ENCODE data around the gene F2RL3.
"Not testable (repeated sequence)": the region's sequence is repeated elsewhere in the genome, so short reads cannot be mapped to it uniquely, and the experiment has no call there.

F2RL3 gene

GRCh38 chr19:16888629-16889365, at the start of gene F2RL3:
TSS of gene F2RL3 (plus strand) at chr19:16888999. CDS start at chr19:16889190, 191 bp downstream.
- DNase-seq: no peak

DNA sequence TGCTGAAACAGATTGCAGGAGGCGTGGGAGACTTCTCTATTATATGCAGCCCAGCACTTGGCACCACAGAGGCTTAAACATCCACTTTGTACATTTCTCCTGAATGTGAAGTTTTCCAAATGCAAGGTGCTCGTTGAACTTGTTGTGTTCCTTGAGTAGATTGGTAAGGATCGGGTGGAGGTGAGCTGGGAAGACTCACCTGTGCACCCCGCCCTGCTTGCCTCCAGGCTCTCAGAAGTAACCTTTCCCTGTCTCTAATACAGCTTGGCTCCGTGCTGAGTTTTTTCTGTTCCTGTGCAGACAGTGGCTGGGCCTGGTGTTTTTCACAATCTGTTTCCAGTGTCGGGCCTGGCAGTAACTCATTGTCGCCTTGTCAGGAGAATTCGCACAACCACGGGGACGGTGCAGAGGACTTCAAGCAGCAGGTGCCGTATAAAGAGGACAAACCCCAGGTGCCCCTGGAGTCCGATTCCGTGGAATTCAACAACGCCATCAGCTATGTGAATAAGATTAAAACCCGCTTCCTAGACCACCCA, 47.3 kb upstream of the F2RL3 start:
- DNase-seq: no peak

DNA sequence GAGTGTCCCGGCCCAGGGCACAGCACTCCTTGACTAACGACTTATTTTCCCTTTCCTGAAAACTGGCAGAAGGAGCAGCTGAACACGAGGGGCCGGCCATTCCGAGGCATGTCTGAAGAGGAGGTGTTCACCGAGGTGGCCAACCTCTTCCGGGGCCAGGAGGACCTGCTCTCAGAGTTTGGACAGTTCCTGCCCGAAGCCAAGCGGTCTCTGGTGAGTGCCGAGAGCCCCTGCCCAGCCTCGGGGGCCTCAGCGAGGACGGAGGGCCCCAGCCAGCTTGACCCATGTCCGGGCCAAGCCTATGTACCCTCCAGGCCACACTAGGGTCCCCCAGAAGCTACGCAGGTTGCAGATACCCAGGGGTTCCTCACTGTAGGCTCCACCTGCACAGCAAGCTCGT, 41.9 kb upstream of the F2RL3 start:
- DNase-seq: no peak

DNA sequence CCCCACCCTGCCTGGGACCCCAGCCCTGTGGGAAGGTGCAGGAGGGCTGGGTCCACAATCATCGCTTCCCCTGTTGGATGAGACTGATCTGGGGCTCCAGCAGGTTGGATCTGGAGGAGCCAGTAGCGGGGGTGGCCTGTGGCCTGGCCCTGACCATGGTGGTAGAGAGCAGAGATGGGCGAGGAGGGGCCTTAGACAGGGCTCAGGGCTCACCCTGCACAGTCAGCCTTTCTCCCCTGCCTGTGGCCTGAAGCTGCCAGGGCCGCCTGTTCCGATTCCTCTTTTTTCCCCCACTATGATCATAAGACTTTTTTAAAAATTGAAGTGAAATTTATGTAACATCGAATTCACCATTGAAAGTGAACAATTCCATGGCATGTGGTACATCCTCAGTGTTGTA, 41.4 kb upstream of the F2RL3 start:
- no peak for DNase-seq

- DNase-seq: no peak
These were observed 39.6 kb upstream of the F2RL3 start for GRCh38 chr19:16849168-16849567.

DNA sequence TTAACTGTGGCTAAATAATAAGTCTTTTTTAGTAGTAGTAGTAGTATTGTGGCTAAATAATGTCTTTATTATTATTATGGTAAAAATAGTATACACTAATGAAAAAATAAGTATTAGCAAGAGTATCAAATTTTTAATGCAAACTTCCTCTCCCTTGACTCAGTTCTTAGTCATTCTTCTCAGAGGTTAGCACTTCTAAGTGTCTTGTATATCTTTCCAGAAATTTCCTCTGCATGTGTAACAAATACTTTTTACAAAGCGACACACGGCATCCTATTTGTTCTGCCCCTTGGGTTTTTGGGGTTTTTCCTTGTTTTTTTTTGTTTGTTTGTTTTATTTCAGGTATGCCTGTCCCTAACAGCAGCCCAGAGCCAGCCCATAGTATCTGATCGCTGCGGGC, 38.7 kb upstream of the F2RL3 start:
- DNase-seq: no peak

GRCh38 chr19:16851031-16851712, 37.6 kb upstream of the F2RL3 start:
- no peak for DNase-seq

- no peak for DNase-seq
These were observed 35.7 kb upstream of the F2RL3 start for GRCh38 chr19:16853066-16853465.

- DNase-seq: no peak
These were observed 32.7 kb upstream of the F2RL3 start for GRCh38 chr19:16856091-16856490.

DNA sequence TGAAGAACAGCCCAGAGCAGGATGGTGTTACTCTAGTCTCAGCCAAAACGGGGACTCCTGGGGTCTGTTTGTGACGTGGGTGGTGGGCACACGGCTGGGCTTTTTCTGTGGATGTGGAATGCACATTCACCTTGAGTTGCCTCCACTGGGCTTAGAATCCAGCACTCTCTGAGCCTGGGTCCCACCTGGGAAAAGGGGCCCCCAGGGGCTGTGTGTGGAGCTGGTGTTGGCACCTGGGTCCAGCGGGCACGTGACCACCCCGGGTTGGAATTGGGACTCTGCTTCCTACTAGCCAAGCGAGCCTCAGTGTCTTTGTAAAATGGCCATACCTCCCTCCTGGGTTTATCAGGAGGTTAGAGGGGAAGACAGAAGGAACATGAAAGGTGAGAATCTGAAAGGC, 29.2 kb upstream of the F2RL3 start:
- no peak for DNase-seq

DNA sequence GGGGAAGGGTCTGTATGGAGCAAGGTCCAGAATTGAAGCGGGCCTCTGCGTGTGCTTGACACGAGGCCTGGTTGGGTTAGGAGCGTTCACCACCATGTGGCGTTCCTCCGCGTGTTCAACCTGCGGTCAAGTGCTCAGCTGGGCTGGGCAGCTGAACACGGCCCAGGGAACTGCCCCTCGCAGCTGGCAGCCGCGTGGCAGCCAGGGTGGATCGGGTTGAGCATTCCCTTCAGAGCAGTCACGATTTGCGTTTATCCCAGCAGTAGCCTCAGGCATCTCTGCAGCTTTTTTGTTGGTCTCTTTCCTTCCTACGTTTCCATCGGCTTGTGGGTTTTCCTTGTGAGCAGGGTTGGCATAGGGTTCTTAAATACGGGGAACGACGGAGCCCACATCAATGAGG, 28.7 kb upstream of the F2RL3 start:
- DNase-seq: no peak

DNA sequence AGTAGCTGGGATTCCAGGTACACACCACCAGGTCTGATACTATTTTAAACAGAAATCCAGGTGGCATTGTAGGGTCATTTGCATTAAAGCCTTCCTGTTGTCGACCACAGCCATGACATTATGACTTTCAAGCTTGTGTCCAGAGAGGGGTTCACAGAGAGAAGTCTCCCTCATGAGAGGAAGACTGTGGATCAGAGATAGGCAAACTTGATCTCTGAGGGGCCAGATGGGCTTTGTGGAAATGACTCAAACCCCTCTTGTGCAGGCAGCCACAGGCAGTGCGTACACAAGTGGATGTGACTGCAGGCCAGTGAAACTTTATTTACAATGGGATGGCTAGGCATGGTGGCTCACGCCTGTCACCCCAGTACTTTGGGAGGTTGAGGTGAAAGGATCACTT, 27.8 kb upstream of the F2RL3 start:
- no peak for DNase-seq

- no peak for DNase-seq
These were observed 27.0 kb upstream of the F2RL3 start for GRCh38 chr19:16861834-16862233.

GRCh38 chr19:16862826-16863415, 25.9 kb upstream of the F2RL3 start:
- DNase-seq: no peak

DNA sequence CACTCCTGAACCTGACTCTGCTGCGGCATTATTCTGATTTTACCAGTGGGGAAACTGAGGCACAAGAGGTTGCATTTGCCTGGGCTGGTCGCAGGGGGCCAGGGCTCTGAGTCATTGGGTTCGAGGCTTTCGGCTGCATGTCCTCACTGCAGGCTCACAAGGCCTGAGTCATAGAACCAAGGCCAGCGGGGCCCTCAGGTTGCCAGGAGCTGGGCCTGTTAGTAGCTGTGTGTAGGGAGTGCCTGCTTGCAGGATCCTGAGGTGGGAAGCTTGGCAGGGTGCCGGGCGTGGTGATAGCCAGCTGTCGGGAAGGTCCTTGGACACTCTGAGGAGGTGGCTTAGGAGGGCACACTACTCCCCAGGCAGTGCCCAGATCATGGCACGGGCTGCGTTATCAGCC, 21.6 kb upstream of the F2RL3 start:
- DNase-seq: no peak

DNA sequence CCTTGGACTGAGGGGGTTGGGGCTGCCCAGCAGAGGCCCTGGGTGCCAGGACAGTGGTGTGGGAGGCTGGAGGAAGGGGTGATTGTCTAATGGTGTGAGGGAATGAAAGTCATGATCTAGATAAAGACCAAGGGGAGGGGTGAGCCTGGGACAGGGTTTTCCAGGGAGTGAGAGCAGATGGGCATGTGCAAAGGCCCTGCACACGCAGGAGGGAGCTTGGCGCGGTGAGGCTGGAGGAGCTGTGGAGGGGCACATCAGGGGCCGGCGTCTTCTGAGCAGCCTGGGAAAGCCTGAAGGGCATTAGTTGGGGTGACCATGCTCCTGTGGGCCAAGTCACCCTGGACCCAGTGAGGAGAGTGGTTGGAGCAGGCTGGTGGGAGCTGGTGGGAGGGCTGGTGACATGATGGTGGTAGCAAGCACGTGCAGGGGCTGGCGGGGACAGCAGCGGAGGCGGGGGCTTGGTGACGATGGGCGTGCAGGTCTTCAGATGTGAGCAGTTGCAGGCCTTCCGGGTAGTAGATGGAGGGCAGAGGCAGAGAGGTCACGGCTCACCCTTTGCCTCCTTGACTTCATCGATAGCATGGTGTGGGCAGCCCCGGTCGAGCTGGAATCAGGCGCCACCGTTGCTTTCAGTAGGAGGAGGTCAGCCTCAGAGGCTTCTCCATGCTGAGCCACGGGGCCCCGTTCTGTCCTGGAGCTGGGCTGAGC, 20.2 kb upstream of the F2RL3 start:
- no peak for DNase-seq

DNA sequence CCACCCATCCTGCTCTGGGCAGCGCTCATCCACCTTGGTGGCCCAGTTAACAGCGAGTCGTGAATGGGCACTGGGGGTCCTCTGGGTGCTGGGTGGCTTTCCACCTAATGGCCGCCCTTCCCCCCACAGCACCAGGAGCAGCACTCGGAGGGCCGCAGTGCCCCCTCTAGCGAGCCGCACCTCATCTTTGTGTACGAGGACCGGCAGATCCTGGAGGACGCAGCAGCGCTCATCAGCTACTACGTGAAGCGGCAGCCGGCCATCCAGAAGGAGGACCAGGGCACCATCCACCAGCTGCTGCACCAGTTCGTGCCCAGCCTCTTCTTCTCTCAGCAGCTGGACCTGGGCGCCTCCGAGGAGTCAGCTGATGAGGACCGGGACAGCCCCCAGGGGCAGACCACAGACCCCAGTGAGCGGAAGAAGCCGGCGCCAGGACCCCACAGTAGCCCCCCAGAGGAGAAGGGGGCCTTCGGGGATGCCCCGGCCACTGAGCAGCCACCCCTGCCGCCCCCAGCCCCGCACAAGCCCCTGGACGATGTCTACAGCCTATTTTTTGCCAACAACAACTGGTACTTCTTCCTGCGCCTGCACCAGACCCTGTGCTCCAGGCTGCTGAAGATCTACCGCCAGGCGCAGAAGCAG, 19.3 kb upstream of the F2RL3 start:
- DNase-seq: no peak

DNA sequence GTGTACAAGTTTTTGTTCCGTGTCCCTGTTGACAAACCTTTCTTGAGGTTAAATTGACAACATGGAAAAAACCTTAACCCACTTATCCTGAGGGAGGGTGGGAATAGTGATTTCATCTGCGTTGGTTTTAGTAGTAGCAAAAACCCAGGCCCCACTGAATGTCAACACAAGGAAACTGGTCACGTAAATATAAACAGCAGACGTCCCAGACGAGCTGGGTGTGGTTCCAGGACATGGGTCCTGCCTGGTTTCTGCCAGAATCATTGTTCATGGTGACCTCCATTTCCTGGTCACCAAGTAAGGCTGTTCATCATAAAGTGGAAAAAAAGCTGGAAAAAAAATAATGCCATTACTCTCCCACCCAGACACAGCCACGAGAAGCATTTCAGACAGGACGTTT, 16.9 kb upstream of the F2RL3 start:
- no peak for DNase-seq

DNA sequence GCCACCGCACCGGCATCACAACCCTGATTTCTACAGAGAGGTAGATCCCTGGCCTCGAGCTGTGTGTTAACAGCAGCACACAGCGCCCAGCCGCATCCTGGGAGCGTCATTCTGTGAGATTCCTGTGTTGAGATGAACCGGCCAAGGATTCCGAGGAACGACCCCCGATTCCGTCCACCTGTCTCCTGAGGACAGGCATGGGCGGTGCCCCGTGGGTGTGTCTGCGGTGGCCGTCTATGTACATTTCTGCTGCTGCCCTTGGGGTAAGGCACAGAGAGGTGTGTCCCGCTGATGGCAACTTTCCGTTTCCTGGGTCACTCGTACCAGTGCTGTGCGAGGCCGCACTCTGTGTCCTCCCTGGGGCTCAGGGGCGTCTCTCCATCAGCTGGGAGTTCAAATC, 16.1 kb upstream of the F2RL3 start:
- no peak for DNase-seq

DNA sequence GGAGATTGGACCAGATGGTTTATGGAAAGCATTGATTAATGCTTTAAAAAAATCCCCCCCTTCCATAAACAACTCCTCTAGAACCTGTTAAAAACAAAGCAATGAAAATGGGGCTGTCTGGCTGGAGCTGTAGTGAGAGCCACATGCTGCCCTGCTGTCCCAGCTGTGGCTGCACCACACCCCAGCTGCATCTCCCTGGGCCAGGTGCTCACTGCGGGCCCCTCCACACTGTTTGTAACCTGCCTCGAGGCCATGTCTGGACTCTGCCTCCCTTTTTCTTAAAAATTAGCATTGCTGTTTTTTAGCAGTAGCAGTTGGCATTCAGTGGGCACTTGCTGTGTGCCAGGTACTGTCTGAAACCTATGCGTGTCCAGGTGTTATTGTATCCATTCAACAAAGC, 15.2 kb upstream of the F2RL3 start:
- DNase-seq: no peak

DNA sequence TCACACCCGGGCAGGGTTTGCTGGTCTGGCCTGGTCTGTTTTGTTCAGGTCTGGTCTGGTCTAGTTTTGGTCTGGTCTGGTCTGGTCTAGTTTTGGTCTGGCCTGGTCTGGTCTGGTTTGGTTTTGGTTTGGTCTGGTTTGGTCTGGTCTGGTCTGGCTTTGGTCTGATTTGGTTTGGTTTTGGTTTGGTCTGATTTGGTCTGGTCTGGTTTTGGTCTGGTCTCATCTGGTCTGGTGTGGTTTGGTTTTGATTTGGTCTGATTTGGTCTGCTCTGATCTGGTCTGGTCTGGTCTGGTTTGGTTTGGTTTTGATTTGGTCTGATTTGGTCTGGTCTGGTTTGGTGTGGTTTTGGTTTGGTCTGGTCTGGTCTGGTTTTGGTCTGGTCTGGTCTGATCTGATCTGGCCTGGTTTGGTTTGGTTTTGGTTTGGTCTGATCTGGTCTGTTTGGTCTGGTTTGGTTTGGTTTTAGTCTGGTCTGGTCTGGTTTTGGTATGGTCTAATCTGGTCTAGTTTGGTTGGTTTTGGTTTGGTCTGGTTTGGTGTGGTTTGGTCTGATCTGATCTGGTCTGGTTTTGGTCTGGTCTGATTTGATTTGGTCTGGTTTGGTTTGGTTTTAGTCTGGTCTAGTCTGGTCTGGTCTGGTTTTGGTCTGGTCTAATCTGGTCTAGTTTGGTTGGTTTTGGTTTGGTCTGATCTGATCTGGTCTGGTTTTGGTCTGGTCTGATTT, 14.4 kb upstream of the F2RL3 start:
- DNase-seq: no peak

- DNase-seq: not testable (repeated sequence)
These were observed 13.9 kb upstream of the F2RL3 start for GRCh38 chr19:16874978-16875299.

Data from DMS79 (cell line).